DMS79 (cell line): Measurements from ENCODE around the gene SPECC1.
"Not testable (repeated sequence)": the region's sequence is repeated elsewhere in the genome, so short reads cannot be mapped to it uniquely, and the experiment has no call there.

ENCODE experiments used
- DNase-seq: peaks from one replicate; lab custom pipeline; 2025; lab: John Stamatoyannopoulos, UW

The SPECC1 gene

DNA sequence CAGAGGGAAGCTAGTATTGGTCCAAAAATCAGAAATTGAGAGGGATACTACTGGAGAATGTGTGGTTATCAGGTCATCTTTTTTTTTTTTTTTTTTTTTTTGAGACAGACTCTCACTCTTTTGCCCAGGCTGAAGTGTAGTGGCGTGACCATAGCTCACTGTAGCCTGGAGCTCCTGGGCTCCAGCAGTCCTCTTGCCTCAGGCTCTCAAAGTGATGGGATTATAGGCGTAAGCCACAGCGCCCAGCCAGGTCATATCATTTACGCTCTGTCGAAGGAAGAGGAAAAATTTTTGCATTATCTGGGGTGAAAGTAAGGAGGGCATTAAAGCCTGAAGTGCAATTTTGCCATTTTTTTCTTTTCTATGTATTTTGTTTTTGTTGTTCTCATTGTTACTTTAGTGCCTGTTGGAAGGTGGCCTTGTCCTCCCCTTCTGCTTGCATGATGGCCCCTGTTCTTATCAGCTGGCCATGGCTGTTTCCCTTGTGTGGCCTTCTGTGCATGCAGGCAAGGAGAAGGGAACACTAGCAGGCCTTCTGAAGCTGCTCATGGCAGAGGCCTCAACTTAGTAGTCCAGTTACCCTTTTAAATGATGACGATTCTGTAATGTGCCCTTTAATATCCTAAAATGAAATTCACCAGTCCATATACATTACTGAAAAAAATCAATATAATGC, 118.3 kb downstream of the SPECC1 start:
- DNase-seq, result no peak

DNA sequence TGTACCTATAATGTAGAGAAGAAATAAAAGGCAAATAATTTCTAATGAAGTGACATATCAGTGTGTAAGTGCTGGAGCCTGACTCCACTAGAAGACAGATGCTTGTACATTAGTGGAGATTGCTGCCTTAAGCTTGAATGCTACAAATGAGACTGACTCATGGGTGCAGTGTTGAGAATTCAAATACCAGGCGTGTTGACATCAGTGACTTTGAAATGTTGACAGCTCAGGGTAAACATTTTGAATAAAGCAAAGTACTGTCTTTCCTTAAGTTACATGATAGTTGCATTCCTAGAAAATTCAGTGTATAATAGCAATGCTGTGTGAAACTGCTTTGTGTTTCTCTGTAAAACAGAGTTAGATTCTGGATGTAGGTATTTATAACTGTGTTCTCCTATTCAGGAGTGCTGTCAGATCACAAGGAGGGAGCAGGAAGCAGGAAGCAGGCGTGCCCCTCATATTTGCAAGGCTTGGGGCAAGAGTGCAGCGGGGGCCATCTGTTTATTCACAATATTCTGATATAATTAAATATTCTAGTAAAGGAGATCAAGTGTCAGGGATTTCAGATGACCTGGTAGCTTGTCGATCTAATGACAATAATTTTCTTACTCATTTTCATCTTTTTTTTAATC, 119.0 kb downstream of the SPECC1 start:
- no peak for DNase-seq

DNA sequence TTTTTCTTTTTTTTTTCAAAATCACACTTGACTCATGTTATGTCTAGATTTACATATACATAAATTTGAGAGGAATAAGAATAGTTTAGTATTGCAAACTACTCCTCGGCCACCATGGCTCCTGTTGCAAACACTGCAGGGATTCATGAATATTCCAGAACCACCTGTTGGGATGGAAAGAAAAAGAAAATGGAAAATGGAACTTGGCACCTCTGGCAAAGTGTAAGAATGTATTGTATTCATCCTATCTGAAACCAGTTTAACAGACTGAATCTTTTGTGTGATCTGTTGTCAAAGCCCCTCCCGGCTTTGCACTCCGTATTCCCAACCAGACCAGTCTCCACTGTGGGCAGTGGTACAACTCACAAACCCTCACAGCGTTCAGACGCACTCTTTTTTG, 124.4 kb downstream of the SPECC1 start:
- no peak for DNase-seq

DNA sequence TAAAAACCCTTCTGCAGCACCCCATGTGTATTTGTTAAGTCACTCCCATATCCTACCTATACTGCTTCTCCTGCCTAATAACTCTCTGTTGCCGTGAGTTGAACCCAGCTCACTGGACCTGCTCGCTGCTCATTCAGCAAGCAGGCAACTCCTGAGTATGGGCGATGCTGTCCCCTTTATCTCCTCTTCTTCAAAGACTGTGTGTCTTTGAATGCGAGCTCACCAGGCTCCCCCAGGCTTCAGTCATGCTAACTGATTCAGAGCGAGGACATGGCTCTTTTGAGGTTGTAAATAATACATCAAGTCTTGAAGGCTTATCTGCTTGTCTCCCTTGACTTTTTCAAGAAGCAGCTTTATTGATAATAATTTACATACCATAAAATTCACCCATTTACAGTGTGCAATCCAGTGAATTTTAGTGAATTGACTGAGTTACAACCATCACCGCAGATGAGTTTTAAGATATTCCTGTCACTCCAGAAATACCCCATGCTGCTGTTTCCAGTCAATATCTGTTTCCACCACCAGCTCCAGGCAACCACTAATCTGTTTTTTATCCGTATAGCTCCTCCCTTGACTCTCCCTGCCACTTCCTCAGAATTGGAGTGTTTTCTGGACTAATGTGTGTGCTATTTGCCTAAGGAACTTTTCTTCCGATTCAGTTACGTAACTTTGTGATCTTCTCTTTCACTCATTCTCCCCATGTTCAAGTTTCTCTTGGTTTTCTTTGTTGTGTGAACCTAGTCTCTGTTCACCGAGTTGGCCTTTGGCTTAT, 132.2 kb downstream of the SPECC1 start:
- DNase-seq, result no peak

DNA sequence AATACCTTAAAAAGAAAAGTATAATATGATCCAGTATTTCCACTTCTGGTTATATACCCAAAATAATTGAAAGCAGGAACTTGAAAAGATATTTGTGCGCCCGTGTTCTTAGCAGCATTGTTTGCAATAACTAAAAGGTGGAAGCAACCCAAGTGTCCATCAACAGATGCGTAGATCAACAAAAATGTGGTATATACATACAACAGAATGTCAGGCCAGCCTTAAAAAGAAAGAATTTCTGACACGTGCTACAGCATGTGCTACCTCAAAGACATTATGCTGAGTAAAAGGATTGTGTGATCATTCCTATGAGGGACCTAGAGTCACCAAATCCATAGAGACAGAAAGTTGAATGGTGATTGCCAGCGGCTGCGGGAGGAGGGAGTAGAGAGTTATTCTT, 133.1 kb downstream of the SPECC1 start:
- DNase-seq, result no peak

DNA sequence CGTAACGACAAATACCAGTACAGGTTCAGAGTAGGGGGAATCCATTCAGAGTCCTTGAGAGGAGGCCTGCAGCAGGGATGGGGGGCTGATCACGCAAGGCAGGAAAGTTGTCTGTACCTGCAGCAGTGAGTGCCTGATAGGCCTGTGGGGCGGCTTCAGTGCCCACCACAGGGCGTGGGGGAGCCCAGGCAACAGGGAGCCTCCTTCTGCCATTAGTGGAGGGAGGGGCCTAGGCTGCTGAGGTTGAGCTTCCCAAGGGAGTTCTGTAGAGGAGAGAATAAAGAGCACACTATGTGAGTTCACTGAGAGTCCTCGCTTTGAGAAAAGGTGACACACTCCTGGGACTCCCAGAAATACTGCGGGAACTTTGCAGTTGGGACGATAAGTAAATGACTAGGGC, 134.6 kb downstream of the SPECC1 start:
- DNase-seq, result no peak

DNA sequence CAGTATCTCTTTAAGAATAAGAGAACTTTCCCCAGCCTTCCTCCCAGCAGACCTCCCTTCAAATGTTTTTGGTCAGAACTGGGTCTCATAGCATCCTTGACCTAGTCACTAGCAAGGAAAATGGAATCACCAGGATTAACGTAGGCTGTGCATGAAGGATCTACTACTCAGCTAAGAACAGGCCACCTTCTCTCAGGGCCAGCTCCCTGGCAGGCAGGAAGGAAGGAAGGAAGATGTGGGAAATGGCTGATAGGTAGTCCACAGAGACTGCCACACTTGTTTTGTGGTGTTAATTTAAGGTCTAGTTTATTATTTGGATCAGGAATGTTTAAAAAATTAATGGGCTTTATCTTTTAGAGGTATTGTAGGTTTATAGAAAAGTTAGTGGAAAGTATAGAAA, 136.4 kb downstream of the SPECC1 start:
- no peak for DNase-seq

DNA sequence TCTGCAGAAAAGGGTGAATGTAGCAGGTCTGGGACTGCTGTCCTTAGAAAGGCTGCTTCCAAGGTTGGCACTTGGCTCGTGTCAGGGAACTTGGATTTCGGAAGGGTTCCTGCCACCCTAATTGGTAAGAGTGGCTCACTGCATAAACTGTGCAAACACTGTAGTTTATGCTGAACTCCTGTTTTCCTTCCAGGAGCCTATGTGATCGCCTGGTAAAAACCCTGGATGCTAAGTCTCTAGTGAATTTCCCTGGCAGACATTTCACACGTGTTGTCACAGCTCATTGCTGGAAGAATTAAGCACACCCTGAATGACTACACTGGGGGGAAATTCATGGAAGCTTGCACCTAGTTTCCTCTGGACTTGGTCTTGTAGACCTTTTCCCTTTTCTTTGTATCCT, 140.1 kb downstream of the SPECC1 start:
- no peak for DNase-seq

DNA sequence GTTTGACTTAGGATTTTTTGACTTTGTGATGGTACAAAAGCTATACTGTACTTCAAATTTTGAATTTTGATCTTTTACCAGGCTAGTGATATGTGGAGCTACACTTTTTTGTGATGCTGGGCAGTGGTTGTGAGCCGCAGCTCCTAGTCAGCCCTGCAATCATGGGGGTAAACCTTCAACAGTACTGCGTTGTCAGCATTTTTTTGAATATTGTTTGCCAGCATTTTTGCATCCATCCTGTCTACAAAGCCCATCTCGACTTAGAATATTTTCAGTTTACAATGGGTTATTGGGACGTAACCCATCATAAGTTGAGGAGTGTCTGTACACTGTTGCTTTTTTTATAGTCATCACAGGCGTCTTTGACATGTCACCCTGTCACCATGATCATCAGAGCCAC, 142.0 kb downstream of the SPECC1 start:
- DNase-seq, result no peak

DNA sequence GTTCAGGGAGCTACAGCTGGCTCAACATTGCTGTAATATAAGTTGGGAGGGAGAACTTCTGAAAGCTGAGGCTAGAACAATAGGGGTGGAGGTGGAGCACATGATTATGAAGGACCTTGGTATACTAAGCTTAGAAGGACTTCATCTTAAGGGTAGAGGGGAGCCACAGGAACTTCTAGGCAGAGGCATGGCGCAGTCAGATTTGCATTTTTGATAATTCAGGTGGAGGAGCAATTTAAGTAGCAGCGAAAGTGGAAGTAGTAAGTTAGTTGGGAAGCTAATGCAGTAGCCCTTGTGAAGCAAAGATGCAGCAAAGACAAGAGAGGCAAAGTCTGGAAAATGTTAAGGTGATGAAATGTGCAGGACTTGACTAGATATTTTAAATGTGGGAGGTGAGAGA, 144.1 kb downstream of the SPECC1 start:
- no peak for DNase-seq

DNA sequence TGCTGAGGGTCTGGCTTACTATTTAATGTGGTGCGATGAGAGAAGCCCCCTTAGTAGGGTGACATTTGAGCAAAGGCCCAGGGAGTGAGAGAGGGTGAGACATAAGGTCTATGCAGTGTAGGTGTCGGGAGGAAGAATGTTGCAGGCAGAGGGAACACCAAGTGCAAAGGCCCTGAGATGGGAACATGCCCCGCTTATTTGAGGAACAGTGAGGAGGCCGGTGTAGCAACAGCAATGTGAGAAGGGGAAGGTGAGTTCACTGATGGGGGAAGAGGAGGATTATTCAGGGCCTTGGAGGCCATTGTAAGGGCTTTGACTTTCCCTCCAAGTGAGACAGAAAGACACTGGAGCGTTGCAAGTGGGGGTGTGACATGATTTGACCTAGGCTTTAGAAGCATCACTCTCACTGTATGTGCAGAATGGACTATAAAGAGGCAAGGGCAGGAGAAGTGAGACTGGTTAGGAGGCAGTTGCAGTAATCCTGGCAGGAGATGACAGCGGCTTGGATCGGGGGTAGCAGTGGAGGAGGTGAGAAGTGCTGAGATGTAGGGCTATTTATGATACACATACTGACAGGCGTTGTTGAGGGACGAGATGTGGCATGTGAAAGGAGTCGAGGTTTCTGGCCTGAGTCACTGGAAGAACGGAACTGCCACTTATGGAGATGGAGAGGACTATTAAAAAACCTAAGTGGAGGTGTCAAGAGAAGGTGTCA, 145.3 kb downstream of the SPECC1 start:
- DNase-seq, result no peak

DNA sequence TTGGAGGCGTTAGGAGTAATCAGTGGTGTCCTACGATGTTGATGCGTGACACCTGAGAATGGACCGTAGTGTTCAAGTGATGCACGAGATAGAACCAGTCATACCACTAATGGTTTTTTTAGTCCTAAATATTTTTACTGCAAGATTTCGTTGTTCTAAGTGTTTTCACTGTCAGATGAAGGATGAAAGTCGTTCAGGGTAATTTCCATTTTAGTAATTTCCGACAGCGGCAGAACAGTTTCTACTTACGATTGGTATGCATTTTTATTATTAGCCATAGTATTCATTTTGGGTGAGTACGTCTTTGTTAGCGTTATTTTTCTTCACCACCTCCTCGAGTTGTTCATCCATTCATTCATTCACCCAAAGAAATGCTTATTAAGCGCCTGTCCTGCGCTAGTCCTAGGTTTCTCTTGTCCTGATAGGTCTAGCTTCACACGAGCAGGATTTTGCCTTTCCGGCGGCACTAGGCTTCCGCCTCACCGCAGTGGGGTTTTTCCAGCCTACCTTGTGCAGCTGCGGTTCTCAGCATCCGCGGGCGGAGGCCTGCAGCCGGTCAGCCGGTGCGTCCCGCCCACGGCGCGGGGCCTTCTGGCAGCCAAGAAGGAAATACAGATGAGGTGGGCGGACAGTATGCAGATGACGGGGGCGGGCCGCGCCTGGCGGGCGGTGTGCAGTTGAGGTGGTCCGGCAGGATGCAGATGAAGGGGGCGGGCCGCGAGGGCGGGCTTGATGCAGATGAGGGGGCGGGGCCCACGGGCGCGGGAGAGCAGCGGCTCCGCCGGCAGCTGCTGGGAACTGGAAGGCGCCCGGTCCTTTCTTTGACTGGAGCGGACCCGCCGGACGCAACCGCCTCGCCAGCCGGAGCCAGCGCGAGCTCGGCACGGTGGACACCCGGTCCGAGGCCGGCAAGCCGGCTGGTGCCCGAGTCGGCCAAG, 146.4 kb downstream of the SPECC1 start:
- DNase-seq, result peak; percentile 71

DNA sequence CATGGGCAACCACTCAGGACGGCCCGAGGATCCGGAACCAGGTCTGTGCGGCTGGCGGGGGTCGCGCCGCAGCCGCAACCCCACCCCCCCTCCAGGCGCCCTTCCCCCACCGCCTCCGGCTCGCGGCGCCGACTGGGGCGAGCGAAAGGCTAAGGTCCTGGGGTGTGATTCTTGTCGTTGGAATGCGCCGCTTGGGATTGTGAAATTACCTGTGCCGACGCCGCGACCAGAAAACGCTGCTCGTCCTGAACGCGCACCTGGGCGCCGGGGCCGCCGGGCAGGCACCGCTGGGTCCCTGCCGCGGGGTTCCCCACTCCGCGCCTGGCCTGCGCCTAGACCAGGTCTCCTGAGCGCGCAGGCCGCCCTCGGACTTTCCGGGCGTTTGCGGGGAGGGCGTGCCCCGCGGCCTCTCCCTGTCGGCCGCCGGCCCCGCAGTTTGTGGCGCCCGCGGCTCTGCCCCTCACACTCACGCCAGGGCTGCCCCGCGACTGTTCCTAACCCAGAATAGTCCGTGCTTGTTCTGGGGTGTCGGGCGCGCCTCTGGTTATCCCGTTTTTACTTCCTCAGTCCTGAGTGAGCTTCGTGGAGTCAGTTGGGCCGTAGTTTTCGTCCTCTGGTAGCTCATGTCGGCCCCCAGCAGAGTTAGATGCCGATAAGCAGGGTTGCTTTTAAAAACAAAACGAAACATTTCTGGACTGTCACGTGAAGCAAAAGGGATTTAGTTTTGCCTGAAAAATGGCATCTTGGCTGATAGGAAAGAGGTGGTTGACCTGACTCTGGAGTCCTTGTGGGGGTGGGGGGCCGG, 147.2 kb downstream of the SPECC1 start:
- peak; percentile 5 for DNase-seq

DNA sequence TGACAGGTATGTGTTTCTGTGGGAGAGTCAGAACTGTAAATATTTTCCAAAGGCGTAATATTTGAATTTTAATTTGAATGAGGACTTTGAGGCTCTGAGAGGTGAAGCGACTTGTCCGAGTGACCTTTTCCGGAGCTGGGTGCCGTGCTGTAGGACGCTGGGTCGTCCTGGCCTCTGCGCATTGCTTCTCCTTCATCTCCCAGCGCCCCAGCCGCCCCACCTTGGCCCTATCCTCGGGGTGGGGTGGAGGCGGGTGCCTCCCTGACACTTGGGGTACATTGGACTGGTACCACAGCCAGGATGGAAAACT, 147.8 kb downstream of the SPECC1 start:
- no peak for DNase-seq

DNA sequence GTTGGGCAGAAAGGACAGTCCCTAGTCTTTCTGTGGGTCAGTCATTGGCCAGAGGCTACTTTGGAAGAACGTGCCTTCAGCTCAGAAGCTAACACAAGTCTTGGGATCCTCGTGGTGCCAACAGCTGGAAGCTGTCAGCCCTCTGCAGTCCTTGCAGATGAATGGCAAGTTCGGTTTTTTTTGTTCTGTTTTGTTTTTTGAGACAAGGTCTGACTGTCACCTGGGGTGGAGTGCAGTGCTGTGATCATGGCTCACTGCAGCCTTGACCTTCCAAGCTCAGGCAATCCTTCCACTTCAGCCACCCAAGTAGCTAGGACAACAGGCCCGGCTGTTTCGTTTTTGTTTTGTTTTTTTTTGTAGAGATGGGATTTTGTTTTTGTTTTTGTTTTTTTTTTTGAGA, 149.4 kb downstream of the SPECC1 start:
- no peak for DNase-seq

DNA sequence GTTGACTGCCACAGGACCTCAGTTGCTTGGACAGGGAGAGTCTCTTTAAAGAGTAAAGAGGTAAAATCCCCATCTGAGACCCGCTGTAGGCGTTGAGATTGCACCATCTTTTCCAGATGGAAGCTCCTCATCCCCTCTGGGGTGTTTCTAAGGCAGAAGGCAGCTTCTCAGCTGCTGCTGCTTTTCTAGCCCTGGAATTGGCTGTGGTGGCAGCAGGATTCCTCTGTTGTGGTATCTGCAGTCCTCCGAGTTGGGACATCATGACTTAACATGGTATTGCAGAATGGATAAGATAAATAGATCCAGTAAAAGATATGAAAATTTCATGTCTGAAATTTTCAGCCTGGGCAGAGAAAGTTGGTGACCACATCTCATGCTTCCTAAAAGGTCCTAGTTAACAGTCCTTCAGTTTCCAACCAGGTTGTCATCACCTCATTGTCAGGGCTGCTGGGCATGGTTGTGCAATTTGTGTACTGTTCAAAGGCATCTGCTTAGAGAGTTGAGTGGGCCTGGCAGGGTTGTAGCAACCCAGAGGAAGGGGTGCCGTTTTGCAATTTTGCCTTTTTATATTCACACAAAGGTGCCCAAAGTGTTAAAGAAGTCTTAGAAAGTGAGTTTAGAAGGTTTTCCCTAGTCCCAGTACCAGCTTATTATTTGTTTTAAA, 150.4 kb downstream of the SPECC1 start:
- no peak for DNase-seq

DNA sequence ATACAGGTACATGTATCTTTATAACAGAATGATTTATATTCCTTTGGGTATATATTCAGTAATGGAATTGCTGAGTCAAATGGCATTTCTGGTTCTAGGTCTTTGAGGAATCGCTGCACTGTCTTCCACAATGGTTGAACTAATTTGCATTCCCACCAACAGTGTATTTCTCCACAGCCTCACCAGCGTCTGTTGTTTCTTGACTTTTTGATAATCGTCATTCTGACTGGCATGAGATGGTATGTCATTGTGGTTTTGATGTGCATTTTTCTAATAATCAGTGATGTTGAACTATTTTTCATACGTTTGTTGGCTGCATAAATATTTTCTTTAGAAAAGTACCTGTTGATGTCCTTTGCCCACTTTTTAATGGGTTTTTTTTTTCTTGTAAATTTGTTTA, 156.4 kb downstream of the SPECC1 start:
- not testable (repeated sequence) for DNase-seq

DNA sequence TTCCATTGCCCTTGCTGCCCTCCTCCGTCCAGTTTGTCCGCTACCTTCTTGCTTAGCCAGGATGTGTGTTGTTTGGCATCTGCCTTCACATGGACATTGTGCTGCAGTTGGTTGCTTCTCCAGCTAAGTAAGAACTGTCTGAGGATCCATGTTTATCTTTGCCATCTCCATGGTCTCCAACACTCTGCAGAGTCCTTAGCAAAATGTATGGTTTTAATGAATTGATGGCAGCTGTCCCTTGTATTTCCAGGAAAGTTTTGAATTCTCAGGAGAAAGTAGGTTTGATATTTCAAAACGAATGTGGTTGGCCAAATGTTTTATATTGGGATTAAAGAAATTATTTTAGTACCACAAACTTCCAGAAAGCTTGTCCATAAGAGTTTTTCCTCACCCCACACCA, 160.9 kb downstream of the SPECC1 start:
- DNase-seq, result no peak

DNA sequence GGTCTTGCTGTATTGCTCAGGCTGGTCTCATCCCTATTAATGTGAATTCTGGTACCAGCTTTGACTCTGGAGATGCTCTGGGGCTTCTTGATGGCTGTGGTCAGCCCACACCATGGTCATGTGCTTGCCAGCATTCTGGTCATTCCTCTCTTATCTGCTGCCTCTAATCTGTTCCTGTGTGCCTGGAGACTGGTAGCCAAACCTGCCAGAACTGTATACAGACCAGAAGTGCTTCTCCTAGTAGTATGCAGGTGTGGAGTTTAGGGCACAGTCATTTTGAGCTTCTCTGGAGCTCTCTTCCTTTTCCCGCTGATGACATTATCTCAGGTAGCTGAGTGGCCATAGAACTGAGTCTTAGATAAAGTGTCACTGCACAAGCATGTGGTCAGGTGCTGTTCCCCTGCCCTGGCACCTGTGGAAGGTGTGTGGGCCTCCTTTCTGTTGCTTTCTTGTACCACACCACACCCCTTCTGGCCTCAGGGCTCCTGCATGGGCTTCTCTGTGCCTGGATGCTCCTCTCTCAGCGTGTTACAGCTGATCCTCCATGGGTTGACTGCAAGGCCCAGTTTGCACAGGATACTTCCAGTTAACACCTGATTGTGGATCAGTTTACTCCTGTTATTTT, 162.7 kb downstream of the SPECC1 start:
- DNase-seq, result no peak

DNA sequence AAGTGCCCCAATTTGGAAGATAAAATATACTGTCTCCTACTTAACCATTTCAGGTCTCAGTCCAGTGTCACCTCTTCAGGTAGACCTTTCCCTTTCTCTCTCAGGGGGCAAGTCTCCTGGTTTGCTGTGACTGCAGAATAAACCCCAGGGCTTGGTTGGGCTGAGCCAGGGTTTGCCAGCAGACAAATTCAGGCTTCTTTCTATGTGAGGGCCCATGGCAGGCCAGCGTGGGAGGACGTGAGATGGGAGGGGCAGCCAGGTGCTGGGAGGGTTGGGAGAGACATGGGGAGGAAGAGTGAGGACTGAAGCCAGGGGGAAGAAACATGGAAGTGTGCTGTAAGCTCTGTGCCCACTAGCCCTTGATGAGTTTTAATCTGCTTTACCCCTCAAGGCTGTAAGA, 163.2 kb downstream of the SPECC1 start:
- DNase-seq, result no peak
